ENCODE data around the gene KIF11. TPM values are rescaled to one million over a fixed set of nuclear protein-coding genes. Genes with fewer than 3 reads are reported as not detected.
A peak's percentile ranks its signal among the peaks of the same experiment; 100 is the strongest.
"Not testable (repeated sequence)": the region's sequence is repeated elsewhere in the genome, so short reads cannot be mapped to it uniquely, and the experiment has no call there.

KIF11 gene
- total RNA-seq, 1 experiment from 2014 or later: 33.8 TPM

DNA sequence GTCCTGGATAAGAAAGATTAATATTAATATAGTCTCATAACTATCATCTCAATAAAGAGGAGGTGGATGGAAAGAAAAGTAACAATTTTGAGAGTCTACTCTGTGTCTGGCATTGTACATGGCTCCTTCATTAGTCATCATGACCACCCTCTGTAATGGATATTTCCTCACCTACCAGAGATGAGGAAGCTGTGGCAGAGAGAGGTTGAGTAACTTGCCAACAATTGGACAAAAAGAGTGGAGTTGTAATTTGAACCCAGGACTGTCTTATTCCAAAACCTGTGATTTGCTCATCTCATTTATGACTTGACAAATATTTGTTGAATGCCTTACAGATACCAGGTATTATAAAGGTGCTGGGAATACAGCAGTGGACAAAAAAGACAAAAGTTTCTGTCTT lies 17.0 kb upstream of the KIF11 start (continued):
- TF ChIP-seq POLR2A (IDR thresholded peaks at IDR 0.05; ENCODE audit: borderline replicate concordance, extremely low read depth, insufficient read depth, insufficient read length): no peak
- TF ChIP-seq FOSL1 (IDR thresholded peaks at IDR 0.05; ENCODE audit: low read depth): peak; percentile 40; the same call in 1 of the 2 replicates

DNA sequence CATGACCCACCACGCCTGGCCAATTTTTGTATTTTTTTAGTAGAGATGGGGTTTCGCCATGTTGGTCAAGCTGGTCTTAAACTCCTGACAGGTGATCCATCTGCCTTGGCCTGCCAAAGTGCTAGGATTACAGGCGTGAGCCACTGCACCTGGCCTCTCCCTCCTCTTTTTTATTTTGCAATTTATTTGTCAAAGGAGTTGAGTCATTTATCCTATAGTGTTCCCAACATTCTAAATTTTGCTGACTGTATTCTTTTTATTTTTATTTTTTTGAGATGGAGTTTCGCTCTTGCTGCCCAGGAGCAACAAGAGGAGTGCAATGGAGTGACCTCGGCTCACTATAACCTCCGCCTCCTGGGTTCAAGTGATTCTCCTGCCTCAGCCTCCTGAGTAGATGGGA lies 10.6 kb upstream of the KIF11 start:
- H3K27ac ChIP-seq (ENCODE audit: low read depth, low read length); H3K9ac ChIP-seq (ENCODE audit: low read length); H3K4me2 ChIP-seq (ENCODE audit: low read length); RAD21 ChIA-PET (ENCODE audit: low non-redundant PET in 1 of 2, low total read pairs in 2 of 2, uncharacterized antibody in 2 of 2, unreplicated experiment in 2 of 2); DNase-seq (ENCODE audit: low read depth, low spot score); CTCF ChIA-PET; ATAC-seq; intact Hi-C loops (cut with micrococcal nuclease); H3K36me3 ChIP-seq (ENCODE audit: control insufficient read depth in 1 of 2, insufficient read depth in 2 of 2, low read length in 2 of 2); H3K27me3 ChIP-seq (ENCODE audit: insufficient read depth, low read length); H4K20me1 ChIP-seq (ENCODE audit: insufficient read depth); H3K9me3 ChIP-seq (ENCODE audit: control insufficient read depth in 1 of 2, insufficient read depth in 1 of 2, low read depth in 1 of 2, low read length in 2 of 2); BruUV-seq (replicated peaks); H3K9me2 ChIP-seq (ENCODE audit: insufficient read depth); H3K4me1 ChIP-seq (ENCODE audit: control insufficient read depth in 1 of 2, insufficient read depth in 2 of 2, low read length in 2 of 2); H2AFZ ChIP-seq (ENCODE audit: low read depth, low read length, poor library complexity, severe bottlenecking); H3K4me3 ChIP-seq (replicated peaks in 1 of 2; ENCODE audit: low read depth in 1 of 2, low read length in 2 of 2); H3K79me2 ChIP-seq (ENCODE audit: insufficient read depth, low read length): not testable (repeated sequence)
- POLR2A ChIA-PET: interaction anchor here (1.8 kb wide), 1 partner anchor 9 kb away, joined by 5 read pairs; no protein-coding TSS in a partner anchor

DNA sequence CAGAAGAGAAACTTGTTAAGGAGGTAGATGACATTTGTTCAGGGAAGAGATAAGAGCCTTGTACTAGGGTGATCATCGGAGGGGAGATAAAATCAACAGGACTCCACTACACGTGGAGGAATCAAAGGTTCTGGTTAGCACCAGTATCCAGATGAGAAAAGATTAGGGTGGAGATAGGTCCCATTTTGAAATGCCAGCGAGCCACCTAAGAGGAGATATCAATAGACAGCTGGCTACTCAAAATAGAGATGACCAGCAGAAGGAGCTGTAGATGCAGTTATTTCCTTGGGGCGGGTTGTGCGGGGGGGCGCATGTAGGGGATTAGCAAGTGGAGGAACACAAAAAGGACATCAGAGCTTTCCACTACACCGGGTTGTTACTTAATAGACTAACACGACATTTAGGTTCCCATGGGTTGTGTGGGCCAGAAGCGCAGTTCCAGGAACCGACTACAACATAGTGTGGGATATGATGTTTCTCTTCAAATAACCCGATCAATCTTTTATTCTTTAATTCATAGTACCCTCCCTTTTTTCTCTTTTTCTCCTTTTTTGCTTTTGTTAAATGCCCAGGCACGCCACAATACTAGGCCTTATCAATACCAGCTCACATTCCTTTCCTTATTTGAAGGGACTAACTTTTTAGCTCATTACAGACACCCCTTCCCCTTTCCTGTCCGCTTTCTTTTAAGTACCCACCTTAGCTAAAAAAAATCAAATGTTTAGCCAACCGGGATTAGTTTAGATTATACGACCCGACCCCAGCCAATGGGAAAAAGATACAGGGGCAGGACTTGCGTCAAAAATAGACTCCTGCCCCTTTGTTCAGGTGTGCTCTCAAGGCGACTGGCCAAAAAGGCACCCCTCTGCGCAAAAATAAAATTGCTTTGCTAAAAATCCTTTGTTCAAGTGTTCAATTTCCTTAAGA lies 2.0 kb upstream of the KIF11 start:
- no peaks in the 10 kb centered on the region for H3K27me3 ChIP-seq (ENCODE audit: insufficient read depth, low read length)
- H3K4me3 ChIP-seq (replicated peaks in 1 of 2; ENCODE audit: low read depth in 1 of 2, low read length in 2 of 2): peak overlapping the region; percentile 84 to 92
- intact Hi-C loops (cut with micrococcal nuclease): loop anchor here (2.0 to 10.0 kb wide), 4 partner anchors 16 to 290 kb away; partner anchors contain the start of genes EXOC6 and IDE
- no peaks in the 10 kb centered on the region for H3K9me3 ChIP-seq (ENCODE audit: control insufficient read depth in 1 of 2, insufficient read depth in 1 of 2, low read depth in 1 of 2, low read length in 2 of 2)
- peaks cover 29% of the 10 kb centered on the region for H3K79me2 ChIP-seq (ENCODE audit: insufficient read depth, low read length)
- peak overlapping the region; percentile 86 for H3K27ac ChIP-seq (ENCODE audit: low read depth, low read length)
- no peaks in the 10 kb centered on the region for H3K36me3 ChIP-seq (ENCODE audit: control insufficient read depth in 1 of 2, insufficient read depth in 2 of 2, low read length in 2 of 2)
- H3K4me2 ChIP-seq (ENCODE audit: low read length): peak overlapping the region; percentile 88
- TSS peak; percentile 88 for BruUV-seq (replicated peaks)
- ChIA-PET CTCF (interaction anchor here (0.9 to 2.5 kb wide), 4 partner anchors 16 to 290 kb away, joined by 3 to 20 read pairs (median 4); partner anchors contain the start of gene IDE), POLR2A (interaction anchor here (0.6 to 2.8 kb wide), 10 partner anchors 8 to 277 kb away, joined by 3 to 29 read pairs (median 5); partner anchors contain the start of gene IDE), RAD21 (ENCODE audit: low non-redundant PET in 1 of 2, low total read pairs in 2 of 2, uncharacterized antibody in 2 of 2, unreplicated experiment in 2 of 2) (interaction anchor here in 1 of 2 experiments (1.3 kb wide), 1 partner anchor 17 kb away, joined by 3 read pairs; the partner anchor contains the start of gene IDE)
- H3K9me2 ChIP-seq (ENCODE audit: insufficient read depth): no peaks in the 10 kb centered on the region
- ATAC-seq (peak; percentile 59), DNase-seq (ENCODE audit: low read depth, low spot score) (peak; percentile 75)
- TF ChIP-seq, protein P1, sequence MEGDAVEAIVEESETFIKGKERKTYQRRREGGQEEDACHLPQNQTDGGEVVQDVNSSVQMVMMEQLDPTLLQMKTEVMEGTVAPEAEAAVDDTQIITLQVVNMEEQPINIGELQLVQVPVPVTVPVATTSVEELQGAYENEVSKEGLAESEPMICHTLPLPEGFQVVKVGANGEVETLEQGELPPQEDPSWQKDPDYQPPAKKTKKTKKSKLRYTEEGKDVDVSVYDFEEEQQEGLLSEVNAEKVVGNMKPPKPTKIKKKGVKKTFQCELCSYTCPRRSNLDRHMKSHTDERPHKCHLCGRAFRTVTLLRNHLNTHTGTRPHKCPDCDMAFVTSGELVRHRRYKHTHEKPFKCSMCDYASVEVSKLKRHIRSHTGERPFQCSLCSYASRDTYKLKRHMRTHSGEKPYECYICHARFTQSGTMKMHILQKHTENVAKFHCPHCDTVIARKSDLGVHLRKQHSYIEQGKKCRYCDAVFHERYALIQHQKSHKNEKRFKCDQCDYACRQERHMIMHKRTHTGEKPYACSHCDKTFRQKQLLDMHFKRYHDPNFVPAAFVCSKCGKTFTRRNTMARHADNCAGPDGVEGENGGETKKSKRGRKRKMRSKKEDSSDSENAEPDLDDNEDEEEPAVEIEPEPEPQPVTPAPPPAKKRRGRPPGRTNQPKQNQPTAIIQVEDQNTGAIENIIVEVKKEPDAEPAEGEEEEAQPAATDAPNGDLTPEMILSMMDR (IDR thresholded peaks at IDR 0.05 in 2 of 3, conservative IDR thresholded peaks at IDR 0.05 in 1 of 3; ENCODE audit: borderline replicate concordance in 1 of 3, insufficient read depth in 1 of 3, low read depth in 2 of 3, low read length in 2 of 3): peak; percentile 50 to 62 (median 50); a peak in 5 of 6 replicates
- TF ChIP-seq RAD21 (IDR thresholded peaks at IDR 0.05; ENCODE audit: low read depth) (peak; percentile 55), CBX3 (IDR thresholded peaks at IDR 0.05; ENCODE audit: low read depth) (0 out of 2 replicates have a peak, but pooled peaks have one; percentile 31), SP1 (IDR thresholded peaks at IDR 0.05; ENCODE audit: low read depth) (no peak)
- no peak overlapping the region for H2AFZ ChIP-seq (ENCODE audit: low read depth, low read length, poor library complexity, severe bottlenecking)
- peaks cover 6 to 19% of the 10 kb centered on the region in 2 experiments; a peak in 3 of 4 replicates for H3K4me1 ChIP-seq (ENCODE audit: control insufficient read depth in 1 of 2, insufficient read depth in 2 of 2, low read length in 2 of 2)
- no peaks in the 10 kb centered on the region for H4K20me1 ChIP-seq (ENCODE audit: insufficient read depth)
- peak overlapping the region; percentile 94 for H3K9ac ChIP-seq (ENCODE audit: low read length)
